Upper lobe of left lung (tissue), 4 donors: ENCODE results near the gene SP6.

Experiments used
- EP300 ChIP-seq, 4 donors: sonication (generic); formaldehyde crosslinking; IDR thresholded peaks; one replicate each; pipeline ENCODE4 v1.5.1; 2017; ENCODE audit warnings: antibody characterized with exemption in 4 of 4, control low read depth in 2 of 4
- POLR2A ChIP-seq, 4 donors: fragments of 450-650 bp; IDR thresholded peaks; one replicate each; pipeline ENCODE4 v1.5.1; 2016 to 2017; ENCODE audit warnings: antibody characterized with exemption in 4 of 4, mild to moderate bottlenecking in 2 of 4
- POLR2AphosphoS5 ChIP-seq, 2 donors: sonication (generic); formaldehyde crosslinking; IDR thresholded peaks; one replicate each; pipeline ENCODE4 v1.5.1; 2017; ENCODE audit warnings: antibody characterized with exemption in 2 of 2
- TF ChIP-seq, protein P1 (sequence below), 6 experiments: fragments of 450-650 bp in 4 of 6; fragments of 200-600 bp in 2 of 6; sonication (generic) in 2 of 6; IDR thresholded peaks; one replicate each; pipeline ENCODE4 v1.5.1; 2016 to 2019; ENCODE audit warnings: antibody characterized with exemption in 6 of 6

DNA sequence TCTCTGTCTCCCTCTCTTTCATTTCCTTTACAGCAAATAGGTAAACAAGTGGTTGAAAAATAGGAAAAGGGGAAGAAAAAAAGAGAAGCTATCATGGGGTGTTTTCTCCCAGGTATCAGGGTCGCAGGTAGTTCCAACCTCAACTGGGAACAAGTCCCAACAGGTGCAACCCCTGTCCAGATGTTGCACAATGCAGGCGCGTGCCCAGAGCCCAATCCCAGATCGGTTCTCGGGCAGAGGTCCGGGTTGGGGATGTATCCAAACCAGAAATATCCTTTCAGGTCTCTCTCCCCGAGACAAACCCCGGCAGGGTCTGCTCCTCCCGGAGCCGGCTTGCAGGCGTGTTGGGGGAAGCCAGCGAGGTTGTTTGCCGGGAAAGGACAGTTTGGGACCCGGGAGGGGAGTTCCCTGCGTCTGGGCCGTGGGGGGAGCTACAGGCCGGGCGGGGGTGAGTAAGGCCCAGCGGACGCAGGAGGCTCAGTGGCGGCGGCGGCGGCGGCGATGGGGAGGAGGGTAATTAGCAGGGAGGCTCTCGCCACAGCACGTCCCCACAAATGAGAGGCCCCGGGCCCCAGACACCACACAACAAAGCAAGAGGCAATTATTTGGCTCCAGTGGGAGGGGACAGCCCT lies 21.2 kb upstream of the SP6 start:
- TF ChIP-seq POLR2A (IDR thresholded peaks at IDR 0.05) (no peak), POLR2AphosphoS5 (IDR thresholded peaks at IDR 0.05) (no peak), EP300 (IDR thresholded peaks at IDR 0.05) (no peak)
- TF ChIP-seq, protein P1, sequence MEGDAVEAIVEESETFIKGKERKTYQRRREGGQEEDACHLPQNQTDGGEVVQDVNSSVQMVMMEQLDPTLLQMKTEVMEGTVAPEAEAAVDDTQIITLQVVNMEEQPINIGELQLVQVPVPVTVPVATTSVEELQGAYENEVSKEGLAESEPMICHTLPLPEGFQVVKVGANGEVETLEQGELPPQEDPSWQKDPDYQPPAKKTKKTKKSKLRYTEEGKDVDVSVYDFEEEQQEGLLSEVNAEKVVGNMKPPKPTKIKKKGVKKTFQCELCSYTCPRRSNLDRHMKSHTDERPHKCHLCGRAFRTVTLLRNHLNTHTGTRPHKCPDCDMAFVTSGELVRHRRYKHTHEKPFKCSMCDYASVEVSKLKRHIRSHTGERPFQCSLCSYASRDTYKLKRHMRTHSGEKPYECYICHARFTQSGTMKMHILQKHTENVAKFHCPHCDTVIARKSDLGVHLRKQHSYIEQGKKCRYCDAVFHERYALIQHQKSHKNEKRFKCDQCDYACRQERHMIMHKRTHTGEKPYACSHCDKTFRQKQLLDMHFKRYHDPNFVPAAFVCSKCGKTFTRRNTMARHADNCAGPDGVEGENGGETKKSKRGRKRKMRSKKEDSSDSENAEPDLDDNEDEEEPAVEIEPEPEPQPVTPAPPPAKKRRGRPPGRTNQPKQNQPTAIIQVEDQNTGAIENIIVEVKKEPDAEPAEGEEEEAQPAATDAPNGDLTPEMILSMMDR (IDR thresholded peaks at IDR 0.05): no peak
